Stimulated activated CD4-positive, alpha-beta T cell treated with anti-CD3 and anti-CD28 coated beads, Interleukin-1b, Interleukin-23, amount 100 ng/mL, for 24 hours (primary cell): ENCODE results near the gene CHAC1.

ENCODE experiments used
- DNase-seq, 4 experiments: peaks; one replicate each; pipeline ENCODE4 v3.0.0-alpha.2; 2020; ENCODE audit warnings: low read depth in 4 of 4, low spot score in 1 of 4

Gene CHAC1

DNA sequence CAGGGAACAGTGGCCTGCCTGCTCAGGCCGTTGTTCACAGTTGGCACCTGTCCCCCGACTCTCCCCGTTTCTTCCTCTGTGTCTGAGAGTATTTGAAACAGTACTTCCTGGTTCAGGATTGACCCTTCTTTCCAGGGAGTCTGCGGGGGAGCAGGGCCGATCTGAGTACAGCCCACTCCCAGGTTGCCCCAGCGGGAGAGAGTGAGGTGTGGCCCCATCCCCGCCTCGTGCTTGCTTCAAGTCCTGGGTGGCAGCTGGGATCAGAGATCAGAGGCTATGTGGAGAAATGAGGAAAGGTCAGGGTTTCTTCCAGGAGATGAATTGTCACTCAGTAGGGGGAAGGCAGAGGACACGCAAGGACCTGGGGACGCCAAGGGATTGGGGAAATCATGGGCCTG, 30.7 kb upstream of the CHAC1 start:
- DNase-seq, result no peak

GRCh38 chr15:40923551-40923950, 29.7 kb upstream of the CHAC1 start:
- DNase-seq, result no peak

- no peak for DNase-seq
These were observed 27.8 kb upstream of the CHAC1 start for GRCh38 chr15:40925495-40925862.

- DNase-seq, result no peak
These were observed 27.2 kb upstream of the CHAC1 start for GRCh38 chr15:40925863-40926658.

DNA sequence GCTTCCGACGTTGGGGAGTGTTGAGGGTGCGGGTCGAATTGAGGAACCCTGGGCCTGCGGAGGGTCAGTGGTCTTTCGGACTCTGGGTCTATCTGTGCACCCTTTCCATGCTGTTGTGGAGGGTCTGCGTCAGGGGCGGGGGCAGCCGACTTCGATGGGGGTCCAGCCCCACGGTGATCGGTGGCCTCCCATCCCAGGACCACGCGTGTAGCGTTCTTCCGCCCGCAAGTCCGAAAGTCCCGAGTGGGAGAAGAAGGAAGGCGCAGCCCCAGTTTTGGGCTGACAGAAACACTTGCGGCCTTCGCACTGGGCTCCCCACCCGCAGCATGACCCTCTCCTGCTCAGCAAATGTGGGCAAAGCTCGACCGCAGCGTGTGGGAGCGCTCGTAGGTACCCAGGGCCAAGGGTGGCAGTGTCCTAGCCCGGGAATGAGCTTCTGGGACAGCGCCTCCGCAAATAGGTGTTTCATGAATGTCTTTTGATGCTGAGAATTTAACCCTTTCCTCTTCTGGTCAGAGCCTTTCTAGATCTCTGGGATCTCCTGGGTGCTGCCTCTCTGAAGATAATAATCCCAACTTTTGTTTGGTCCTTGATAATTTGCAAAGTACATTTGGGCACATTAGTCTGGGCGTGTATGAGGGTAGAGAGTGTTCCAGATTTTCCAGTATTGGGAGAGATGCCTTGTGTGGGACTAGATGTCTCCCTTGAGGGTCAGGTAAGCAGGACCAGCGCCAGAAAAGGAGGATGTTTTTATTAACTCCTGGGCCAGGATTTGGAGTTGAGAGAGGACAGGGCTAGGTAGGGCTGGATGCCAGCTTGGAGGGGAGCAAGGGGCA, 26.4 kb upstream of the CHAC1 start:
- no peak for DNase-seq

GRCh38 chr15:40927495-40927872, 25.8 kb upstream of the CHAC1 start:
- DNase-seq, result no peak

GRCh38 chr15:40927873-40928806, 25.1 kb upstream of the CHAC1 start:
- no peak for DNase-seq

DNA sequence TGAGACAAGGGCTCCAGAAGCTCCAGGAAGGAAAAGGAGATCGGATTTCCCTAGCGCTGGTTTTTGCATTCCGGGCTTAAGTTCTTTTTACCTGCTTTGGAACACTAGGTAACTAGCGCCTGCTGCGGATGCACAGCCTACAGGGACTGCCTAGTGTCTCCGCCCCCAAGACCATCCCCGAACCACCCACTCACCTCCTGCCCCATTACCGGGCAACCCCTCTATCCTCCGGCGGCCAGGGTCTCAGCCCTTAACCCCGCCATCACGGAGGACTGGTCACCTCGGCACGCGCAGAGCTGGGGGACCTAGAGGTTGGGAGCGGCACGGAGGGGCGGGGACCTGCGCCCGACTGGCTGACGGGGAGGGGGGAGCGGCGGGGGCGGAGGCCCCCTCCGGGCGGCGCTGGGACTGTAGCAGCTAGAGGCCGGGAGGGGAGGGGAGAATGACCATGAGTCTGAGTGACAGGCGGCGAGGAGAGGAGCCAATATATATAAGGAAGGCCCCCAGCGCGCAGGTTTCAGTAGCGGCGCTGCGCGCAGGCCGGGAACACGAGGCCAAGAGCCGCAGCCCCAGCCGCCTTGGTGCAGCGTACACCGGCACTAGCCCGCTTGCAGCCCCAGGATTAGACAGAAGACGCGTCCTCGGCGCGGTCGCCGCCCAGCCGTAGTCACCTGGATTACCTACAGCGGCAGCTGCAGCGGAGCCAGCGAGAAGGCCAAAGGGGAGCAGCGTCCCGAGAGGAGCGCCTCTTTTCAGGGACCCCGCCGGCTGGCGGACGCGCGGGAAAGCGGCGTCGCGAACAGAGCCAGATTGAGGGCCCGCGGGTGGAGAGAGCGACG, 24.2 kb upstream of the CHAC1 start, which contains the start of gene DLL4:
Gene DLL4 (plus strand): TSS at position 520 of the 839 bp plus-strand sequence. CDS start 329 bp downstream, outside the sequence.
- DNase-seq, result no peak

GRCh38 chr15:40929660-40930429, 23.4 kb upstream of the CHAC1 start:
- no peak for DNase-seq

DNA sequence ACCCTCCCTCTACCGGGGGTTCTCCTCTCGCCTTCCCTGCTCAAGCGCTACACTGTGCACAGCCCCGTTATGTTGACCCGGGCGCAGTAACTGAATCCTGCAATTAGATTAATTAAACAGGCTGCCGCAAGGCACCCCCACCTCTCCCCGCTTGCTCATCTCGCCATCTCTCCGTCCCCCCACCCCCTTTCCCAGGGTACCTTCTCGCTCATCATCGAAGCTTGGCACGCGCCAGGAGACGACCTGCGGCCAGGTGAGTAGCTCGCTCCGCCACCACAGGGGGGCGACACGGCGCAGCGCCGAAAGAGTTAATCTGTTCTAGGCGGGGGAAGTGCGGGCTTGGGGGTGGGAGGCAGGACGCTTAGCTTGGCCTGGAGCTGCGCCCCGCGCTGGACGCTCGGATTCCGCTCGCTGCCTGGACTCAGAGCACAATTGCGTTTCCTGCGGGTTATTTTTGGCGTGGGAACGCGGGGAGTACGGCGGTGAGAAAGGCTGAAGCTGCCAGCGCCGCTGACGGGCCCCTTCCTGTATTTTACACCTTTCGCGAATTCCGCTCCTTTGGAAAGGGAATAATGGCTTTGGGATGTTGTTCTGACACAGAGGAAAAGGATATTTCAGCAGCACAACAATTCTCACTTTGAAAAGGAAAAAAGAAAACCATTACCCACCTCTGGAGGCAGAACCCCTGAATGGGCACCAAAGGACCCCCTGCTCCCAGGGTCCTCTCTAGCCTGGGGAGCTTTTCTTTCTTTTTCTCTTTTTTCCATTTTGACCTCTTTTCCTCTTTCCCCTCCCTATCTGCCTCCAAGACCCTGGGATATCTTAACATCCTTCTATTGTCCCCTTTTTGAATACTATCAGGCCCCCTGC, 22.6 kb upstream of the CHAC1 start:
- DNase-seq, result peak in 1 of 4 experiments; percentile 48

DNA sequence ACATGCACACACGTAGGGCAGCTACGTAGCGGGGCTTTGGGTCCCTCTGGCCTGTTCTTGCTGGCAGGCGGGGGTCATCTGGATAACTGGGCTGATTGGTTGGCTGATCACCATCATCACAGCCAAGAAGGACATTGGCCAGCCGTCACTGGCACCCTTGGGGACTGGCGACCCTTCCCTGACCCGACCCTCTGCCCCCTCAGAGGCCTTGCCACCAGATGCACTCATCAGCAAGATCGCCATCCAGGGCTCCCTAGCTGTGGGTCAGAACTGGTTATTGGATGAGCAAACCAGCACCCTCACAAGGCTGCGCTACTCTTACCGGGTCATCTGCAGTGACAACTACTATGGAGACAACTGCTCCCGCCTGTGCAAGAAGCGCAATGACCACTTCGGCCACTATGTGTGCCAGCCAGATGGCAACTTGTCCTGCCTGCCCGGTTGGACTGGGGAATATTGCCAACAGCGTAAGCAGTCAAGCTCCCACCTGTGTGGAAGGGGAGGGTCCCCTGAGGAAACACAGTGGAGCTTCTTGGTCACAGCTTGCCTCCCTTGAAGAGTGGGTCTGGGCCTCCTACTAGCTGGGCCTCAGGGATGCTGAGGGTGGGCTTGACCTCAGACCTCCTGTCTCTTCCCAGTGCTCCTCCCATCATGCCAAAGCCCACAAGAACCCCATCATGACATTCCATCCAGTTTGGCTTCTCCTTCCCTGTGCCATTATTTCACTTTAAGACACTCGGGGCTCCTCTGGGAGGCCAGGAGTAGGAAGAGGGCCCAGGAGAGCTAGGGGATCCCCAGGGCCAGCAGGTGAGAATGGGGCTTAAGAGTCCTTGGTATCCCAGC, 21.8 kb upstream of the CHAC1 start:
- no peak for DNase-seq

GRCh38 chr15:40932156-40932555, 21.1 kb upstream of the CHAC1 start:
- DNase-seq, result no peak

- no peak for DNase-seq
These were observed 20.4 kb upstream of the CHAC1 start for GRCh38 chr15:40932649-40933516.

- no peak for DNase-seq
These were observed 19.8 kb upstream of the CHAC1 start for GRCh38 chr15:40933517-40933902.

GRCh38 chr15:40934457-40934856, 18.8 kb upstream of the CHAC1 start:
- DNase-seq, result no peak

GRCh38 chr15:40936234-40936708, 17.0 kb upstream of the CHAC1 start:
- DNase-seq, result no peak
